B cell (primary cell): ENCODE measurements around the gene CCR4. TPM values are rescaled to one million over a fixed set of nuclear protein-coding genes. Genes with fewer than 3 reads are reported as not detected.

ENCODE experiments used
- ATAC-seq: fragments of 200-7000 bp; cut with Tn5 transposase; one replicate; pipeline ENCODE4 v1.10.0; 2021; ENCODE audit warnings: low read depth, mild to moderate bottlenecking, moderate number of reproducible peaks, moderate library complexity
- CTCF ChIA-PET: fragments of 350-600 bp; sonication (Branson Sonifier 250); formaldehyde crosslinking; loops from one replicate; lab custom pipeline; 2021; ENCODE audit warnings: antibody characterized with exemption, inconsistent platforms; lab: Charles Lee
- POLR2A ChIA-PET: fragments of 350-600 bp; sonication (Branson Sonifier 250); formaldehyde crosslinking; loops from one replicate; lab custom pipeline; 2021; ENCODE audit warnings: antibody characterized with exemption; lab: Charles Lee
- DNase-seq: peaks from one replicate; pipeline ENCODE4 v3.0.0; 2013
- H2AFZ ChIP-seq: 2 replicates; pipeline ENCODE4 v1.6.1; 2012; ENCODE audit warnings: mild to moderate bottlenecking, low read depth, low read length; ENCODE audit not compliant: insufficient read depth, poor library complexity, severe bottlenecking
- H3K27ac ChIP-seq, 2 donors: 1 replicate in 1 of 2; 2 replicates in 1 of 2; pipeline ENCODE4 v1.5.1; 2012 to 2013; ENCODE audit warnings: low read length in 2 of 2, mild to moderate bottlenecking in 2 of 2, moderate library complexity in 1 of 2
- H3K27me3 ChIP-seq, 4 experiments: fragments of 200-600 bp in 1 of 4; sonication (generic) in 1 of 4; replicated peaks in 1 of 4; 1 replicate in 2 of 4; 2 replicates in 2 of 4; pipeline versions ENCODE4 v1.6.1 to v1.7.0; 2013 to 2016; ENCODE audit warnings: low read length in 3 of 4, mild to moderate bottlenecking in 2 of 4, mixed read lengths in 1 of 4, moderate library complexity in 1 of 4; ENCODE audit not compliant: insufficient read depth in 4 of 4, control insufficient read depth in 3 of 4; ENCODE audit errors: control extremely low read depth in 1 of 4
- H3K36me3 ChIP-seq, 2 experiments: replicated peaks in 1 of 2; 1 replicate in 1 of 2; 2 replicates in 1 of 2; pipeline versions ENCODE4 v1.6.1 to v1.7.1; 2013; ENCODE audit warnings: low read length in 1 of 2; ENCODE audit not compliant: insufficient read depth in 2 of 2, control insufficient read depth in 1 of 2; ENCODE audit errors: control extremely low read depth in 1 of 2, extremely low read depth in 1 of 2
- H3K4me1 ChIP-seq, 2 donors: fragments of 200-600 bp in 1 of 2; sonication (generic) in 1 of 2; 1 replicate in 1 of 2; 2 replicates in 1 of 2; pipeline versions ENCODE4 v1.5.1 to v1.6.1; 2013 to 2017; ENCODE audit warnings: low read length in 2 of 2; ENCODE audit not compliant: control insufficient read depth in 2 of 2, insufficient read depth in 2 of 2
- H3K4me2 ChIP-seq: replicated peaks from 2 replicates; pipeline ENCODE3; 2012; ENCODE audit warnings: mild to moderate bottlenecking, low read depth, low read length; ENCODE audit not compliant: poor library complexity, severe bottlenecking
- H3K4me3 ChIP-seq, 5 experiments: fragments of 200-600 bp in 1 of 5; sonication (generic) in 1 of 5; 1 replicate in 3 of 5; 2 replicates in 2 of 5; pipeline versions ENCODE4 v1.5.1 to v1.7.0; 2011 to 2016; ENCODE audit warnings: low read length in 4 of 5, mild to moderate bottlenecking in 4 of 5, low read depth in 2 of 5, control low read depth in 1 of 5, moderate library complexity in 1 of 5; ENCODE audit not compliant: insufficient read depth in 1 of 5; ENCODE audit errors: control extremely low read depth in 1 of 5, extremely low read depth in 1 of 5
- H3K79me2 ChIP-seq: fragments of 200-600 bp; sonication (generic); one replicate; pipeline ENCODE4 v1.6.0; 2016; ENCODE audit warnings: low read length; ENCODE audit not compliant: control insufficient read depth, insufficient read depth
- H3K9ac ChIP-seq: fragments of 200-600 bp; sonication (generic); 2 replicates; pipeline ENCODE4 v1.6.1; 2017; ENCODE audit warnings: mild to moderate bottlenecking, low read length, moderate library complexity
- H3K9me3 ChIP-seq, 3 donors: one replicate each; pipeline versions ENCODE4 v1.6.1 to v1.7.1; 2013; ENCODE audit warnings: low read length in 2 of 3; ENCODE audit not compliant: control insufficient read depth in 2 of 3, insufficient read depth in 1 of 3; ENCODE audit errors: control extremely low read depth in 1 of 3
- H4K20me1 ChIP-seq: 2 replicates; pipeline ENCODE4 v1.6.0; 2012; ENCODE audit warnings: mild to moderate bottlenecking, low read length; ENCODE audit not compliant: insufficient read depth, control insufficient read depth, poor library complexity, severe bottlenecking
- H3K27ac Mint-ChIP-seq: one replicate; pipeline ENCODE4 v1.8.0; 2021; ENCODE audit warnings: mixed read lengths
- H3K27me3 Mint-ChIP-seq: one replicate; pipeline ENCODE4 v1.8.0; 2021; ENCODE audit warnings: mixed read lengths
- H3K4me1 Mint-ChIP-seq: one replicate; pipeline ENCODE4 v1.8.0; 2021; ENCODE audit warnings: mixed read lengths
- H3K4me3 Mint-ChIP-seq: one replicate; pipeline ENCODE4 v1.8.0; 2021; ENCODE audit warnings: mixed read lengths
- H3K9me3 Mint-ChIP-seq: one replicate; pipeline ENCODE4 v1.8.0; 2022; ENCODE audit warnings: mixed read lengths; ENCODE audit not compliant: insufficient read depth
- CTCF ChIP-seq: fragments of 200-600 bp; IDR thresholded peaks from one replicate; pipeline ENCODE4 v1.8.0; 2022; ENCODE audit warnings: antibody characterized with exemption, mild to moderate bottlenecking
- EZH2 ChIP-seq: IDR thresholded peaks from 2 replicates; pipeline ENCODE4 v1.6.1; 2012; ENCODE audit warnings: borderline replicate concordance, low read depth, mild to moderate bottlenecking, moderate library complexity, low read length; ENCODE audit not compliant: insufficient read depth, poor library complexity, severe bottlenecking
- WGBS: methylation state at CpG from one replicate; pipeline ENCODE4 v1.1.5; 2013; ENCODE audit warnings: missing lambda C conversion rate; ENCODE audit not compliant: insufficient coverage; 5-methylcytosine and 5-hydroxymethylcytosine counted together
- intact Hi-C: fragments of 100-400 bp; cut with micrococcal nuclease; formaldehyde crosslinking; loops from one replicate; pipeline ENCODE4 v1.10.0; 2022
- polyA plus RNA-seq: library from polyadenylated mRNA; depleted of rRNA; stranded (reverse); fragments of >200 nt; gene quantifications from 2 replicates; pipeline ENCODE4 v1.2.3, GENCODE V29; 2012
- total RNA-seq, 2 donors: library from RNA; stranded (reverse); fragments of 120-200 nt in 1 of 2; gene quantifications; 1 replicate in 1 of 2; 2 replicates in 1 of 2; pipeline versions ENCODE4 v1.2.3 to v1.2.4, GENCODE V29; 2013 to 2022

CCR4 gene
- total and polyA plus RNA-seq, 2 donors (not counting 1 experiment from before 2014, with no cell fraction given) = 0.04 to 0.12 TPM

DNA sequence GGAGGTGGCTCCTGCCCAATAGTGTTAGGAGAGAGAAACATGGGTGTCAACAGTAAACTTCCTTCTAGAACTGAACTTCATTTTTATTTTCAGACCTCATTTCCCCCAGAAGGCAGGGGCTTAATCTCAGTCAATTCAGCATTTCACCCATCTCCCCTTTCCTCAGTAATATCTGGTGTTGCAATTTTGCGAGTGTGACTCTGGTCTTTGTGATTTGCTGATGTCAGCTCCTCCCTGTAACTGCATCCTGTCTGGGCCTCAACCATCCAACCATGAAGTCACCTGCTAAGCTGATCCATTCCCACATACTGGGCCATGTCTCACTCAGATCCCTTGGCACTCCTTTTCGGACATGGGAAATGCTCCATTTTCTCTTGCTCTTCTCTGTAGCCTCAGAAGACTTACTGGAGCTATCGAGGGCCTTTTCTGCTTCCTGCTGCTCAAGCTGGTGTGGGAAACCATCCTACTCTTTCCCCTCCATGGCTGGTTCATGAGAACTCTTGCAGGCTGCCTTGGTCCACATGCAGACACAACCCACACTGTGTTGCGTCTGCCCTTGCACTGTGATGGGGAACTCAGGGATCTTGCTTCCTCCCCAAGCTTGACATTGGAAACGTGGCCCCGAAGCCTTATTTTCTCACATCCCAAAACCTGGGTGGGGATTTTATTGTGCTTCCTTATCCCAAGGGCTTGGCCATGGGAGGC is 24.6 kb downstream of the CCR4 start:
- Mint-ChIP-seq H3K4me1 (peaks cover 2% of the 10 kb centered on the region), H3K27me3 (no peaks in the 10 kb centered on the region), H3K4me3 (no peak overlapping the region), H3K9me3 (no peaks in the 10 kb centered on the region), H3K27ac (no peak overlapping the region)
- H3K4me3 ChIP-seq = no peak overlapping the region
- DNase-seq = no peak
- no peak overlapping the region for H3K9ac ChIP-seq
- H3K79me2 ChIP-seq = no peaks in the 10 kb centered on the region
- no peak for ATAC-seq
- no peak overlapping the region for H3K4me2 ChIP-seq
- H3K4me1 ChIP-seq = peaks cover 0 to 5% of the 10 kb centered on the region in 2 donors
- ChIA-PET CTCF (no interaction called here), POLR2A (interaction anchor here (0.5 kb wide), 1 partner anchor 26 kb away, joined by 5 read pairs; no protein-coding TSS in a partner anchor)
- no peak overlapping the region for H3K27ac ChIP-seq
- no peaks in the 10 kb centered on the region for H3K9me3 ChIP-seq
- no peak overlapping the region for H2AFZ ChIP-seq
- intact Hi-C loops = no loop called here
- no peaks in the 10 kb centered on the region for H3K27me3 ChIP-seq
- no peaks in the 10 kb centered on the region for H3K36me3 ChIP-seq
- no peak for TF ChIP-seq CTCF
- no peak for TF ChIP-seq EZH2
- H4K20me1 ChIP-seq = no peaks in the 10 kb centered on the region
- 97% methylated on average over 6 of the region's 6 CpGs for WGBS

- Histone ChIP-seq H3K4me1 (peaks cover 0 to 5% of the 10 kb centered on the region in 2 donors), H3K27me3 (no peaks in the 10 kb centered on the region), H3K9me3 (no peaks in the 10 kb centered on the region), H3K79me2 (no peaks in the 10 kb centered on the region), H3K9ac (no peak overlapping the region), H3K36me3 (no peaks in the 10 kb centered on the region), H4K20me1 (no peaks in the 10 kb centered on the region), H3K27ac (no peak overlapping the region), H3K4me2 (no peak overlapping the region), H3K4me3 (no peak overlapping the region), H2AFZ (no peak overlapping the region)
- Mint-ChIP-seq H3K4me1 (peaks cover 2% of the 10 kb centered on the region), H3K27me3 (no peaks in the 10 kb centered on the region), H3K9me3 (no peaks in the 10 kb centered on the region), H3K4me3 (no peak overlapping the region), H3K27ac (no peak overlapping the region)
- no peak for DNase-seq
- POLR2A ChIA-PET = no interaction called here
- intact Hi-C loops = no loop called here
- no peak for TF ChIP-seq CTCF
- TF ChIP-seq EZH2 = no peak
- no peak for ATAC-seq
- CTCF ChIA-PET = interaction anchor here (0.6 kb wide), 1 partner anchor 169 kb away, joined by 3 read pairs; no protein-coding TSS in a partner anchor
- WGBS = 69% methylated on average over 7 of the region's 10 CpGs
Observed at GRCh38 chr3:32977861-32978260, 26.4 kb downstream of the CCR4 start.
